HG02610 (cell line): Measurements from ENCODE around the gene ADPRH.
A peak's percentile ranks its signal among the peaks of the same experiment; 100 is the strongest.
"Not testable (repeated sequence)": the region's sequence is repeated elsewhere in the genome, so short reads cannot be mapped to it uniquely, and the experiment has no call there.

ENCODE experiments used
- ATAC-seq: cut with Tn5 transposase; IDR thresholded peaks from one replicate; pipeline ENCODE4 v1.9.1; 2021; ENCODE audit warnings: mild to moderate bottlenecking, moderate library complexity; ENCODE audit not compliant: unreplicated experiment

ADPRH gene

DNA sequence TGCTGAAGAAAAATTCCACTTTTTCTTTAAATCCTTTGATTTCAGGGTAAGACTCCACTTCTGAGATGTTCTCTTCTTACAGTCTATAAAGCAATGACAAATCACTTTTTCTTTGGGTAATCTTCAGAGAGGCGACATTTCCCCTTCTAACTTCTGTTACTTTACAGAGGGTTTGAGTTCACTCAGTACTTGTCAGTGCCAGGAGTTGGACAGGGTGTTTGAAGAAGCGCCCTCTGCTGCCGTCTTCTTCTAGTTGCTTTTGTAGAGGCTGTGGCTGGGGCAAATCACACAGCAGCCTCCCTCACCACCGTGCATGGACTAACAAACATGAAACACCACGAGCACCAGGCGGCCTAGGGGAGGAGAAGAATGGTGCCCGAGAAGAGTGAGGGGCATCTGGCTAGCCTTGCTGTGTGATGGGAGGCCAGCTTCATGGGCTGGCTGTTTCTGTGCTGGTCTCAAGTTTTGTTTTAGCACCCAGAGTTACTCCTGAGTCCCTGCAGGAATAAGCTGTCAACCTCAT is 19.8 kb upstream of the ADPRH start, which contains the start of gene CD80:
CD80 (minus strand) TSS at position 174 of the 523 bp plus-strand sequence. CDS start 1,886 bp downstream, outside the sequence.
- peak; percentile 47 for ATAC-seq

DNA sequence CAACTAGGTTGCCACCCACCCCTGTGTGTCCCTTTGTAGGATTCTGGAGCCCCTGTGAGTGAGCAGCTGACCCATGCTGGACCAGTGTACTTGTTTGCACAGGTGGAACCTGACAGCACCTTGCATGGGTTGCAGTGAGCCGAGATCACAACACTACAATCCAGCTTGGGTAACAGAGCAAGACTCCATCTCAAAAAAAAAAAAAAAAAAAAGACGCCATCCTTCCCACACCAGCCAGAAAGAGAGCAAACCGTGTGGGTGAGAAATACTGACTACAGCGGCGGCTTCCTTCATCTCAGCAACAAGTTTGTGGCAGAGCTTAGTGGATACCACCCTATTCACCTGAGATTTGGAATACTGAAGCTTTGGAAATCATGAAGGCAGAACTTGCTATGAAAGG is 19.1 kb upstream of the ADPRH start:
- ATAC-seq, result no peak

GRCh38 chr3:119562307-119562961 is 16.9 kb upstream of the ADPRH start:
- peak; percentile 87 for ATAC-seq

DNA sequence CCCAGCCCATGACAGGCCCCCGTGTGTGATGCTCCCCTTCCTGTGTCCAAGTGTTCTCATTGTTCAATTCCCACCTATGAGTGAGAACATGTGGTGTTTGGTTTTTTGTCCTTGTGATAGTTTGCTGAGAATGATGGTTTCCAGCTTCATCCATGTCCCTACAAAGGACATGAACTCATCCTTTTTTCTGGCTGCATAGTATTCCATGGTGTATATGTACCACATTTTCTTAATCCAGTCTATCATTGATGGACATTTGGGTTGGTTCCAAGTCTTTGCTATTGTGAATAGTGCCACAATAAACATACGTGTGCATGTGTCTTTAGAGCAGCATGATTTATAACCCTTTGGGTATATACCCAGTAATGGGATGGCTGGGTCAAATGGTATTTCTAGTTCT is 16.0 kb upstream of the ADPRH start:
- not testable (repeated sequence) for ATAC-seq

DNA sequence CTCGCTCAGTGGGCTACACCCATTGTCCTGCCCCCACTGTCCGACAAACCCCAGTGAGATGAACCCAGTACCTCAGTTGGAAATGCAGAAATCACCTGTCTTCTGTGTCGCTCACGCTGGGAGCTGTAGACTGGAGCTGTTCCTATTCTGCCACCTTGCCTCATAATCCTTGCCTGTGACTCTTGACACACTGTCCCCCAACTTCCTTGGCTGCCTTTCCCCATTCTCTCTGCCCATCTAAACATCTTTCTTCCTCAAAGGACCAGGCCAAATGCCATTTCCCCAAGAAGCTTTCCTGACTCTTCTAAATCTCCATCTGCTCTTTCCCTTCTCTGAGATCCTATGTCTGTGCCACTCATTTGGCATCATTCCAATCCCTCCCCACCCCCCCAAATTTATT is 10.1 kb upstream of the ADPRH start:
- ATAC-seq, result no peak

GRCh38 chr3:119570229-119570628 is 9.1 kb upstream of the ADPRH start:
- ATAC-seq, result peak; percentile 81

GRCh38 chr3:119571230-119571629 is 8.1 kb upstream of the ADPRH start:
- no peak for ATAC-seq

GRCh38 chr3:119571688-119572087 is 7.6 kb upstream of the ADPRH start:
- ATAC-seq, result no peak

- no peak for ATAC-seq
Observed at GRCh38 chr3:119575507-119575906, 3.8 kb upstream of the ADPRH start.

- peak; percentile 61 for ATAC-seq
Observed at GRCh38 chr3:119580067-119580760, 922 bp downstream of the ADPRH start.

- peak; percentile 43 for ATAC-seq
Observed at GRCh38 chr3:119582178-119582577, 2.9 kb downstream of the ADPRH start.

DNA sequence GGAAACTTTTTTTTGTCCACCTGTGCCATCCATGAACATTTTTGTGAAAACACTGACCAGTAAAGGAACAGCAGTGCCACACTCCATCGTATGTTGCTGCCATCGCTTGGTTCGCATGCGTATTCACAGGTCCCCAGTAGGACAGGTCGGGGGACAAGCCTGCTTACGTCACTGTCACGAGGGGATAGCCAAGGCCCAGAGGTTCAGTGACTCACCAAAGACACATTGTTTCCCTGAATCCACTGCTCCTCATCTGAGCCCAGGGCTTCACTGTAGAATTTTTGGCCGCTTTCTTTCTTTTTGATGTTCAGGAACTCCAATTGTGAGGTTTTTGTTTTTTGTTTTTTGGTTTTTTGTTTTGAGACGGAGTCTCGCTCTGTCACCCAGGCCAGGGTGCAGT is 5.9 kb downstream of the ADPRH start:
- no peak for ATAC-seq

GRCh38 chr3:119585856-119586570 is 6.7 kb downstream of the ADPRH start:
- no peak for ATAC-seq

- no peak for ATAC-seq
Observed at GRCh38 chr3:119586733-119587172, 7.5 kb downstream of the ADPRH start.

DNA sequence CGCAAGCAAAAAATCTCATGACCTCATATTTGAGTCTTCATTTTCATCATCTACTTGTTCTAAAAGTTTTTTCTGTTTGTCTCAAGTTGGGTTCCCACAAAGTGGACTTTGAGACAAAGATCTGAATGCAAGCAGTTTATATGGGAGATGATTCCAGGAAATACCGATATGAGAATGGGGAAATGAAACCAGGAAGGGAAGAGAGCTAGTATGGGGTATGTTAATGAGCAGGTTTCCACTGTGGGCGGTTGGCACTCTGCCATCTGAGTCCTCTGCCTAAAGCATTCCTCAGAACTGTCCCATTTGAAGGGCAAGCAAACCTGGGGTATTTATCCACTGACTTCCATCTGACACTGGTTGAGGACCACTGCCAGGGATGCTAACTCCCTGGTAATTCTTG is 8.8 kb downstream of the ADPRH start:
- peak; percentile 44 for ATAC-seq

DNA sequence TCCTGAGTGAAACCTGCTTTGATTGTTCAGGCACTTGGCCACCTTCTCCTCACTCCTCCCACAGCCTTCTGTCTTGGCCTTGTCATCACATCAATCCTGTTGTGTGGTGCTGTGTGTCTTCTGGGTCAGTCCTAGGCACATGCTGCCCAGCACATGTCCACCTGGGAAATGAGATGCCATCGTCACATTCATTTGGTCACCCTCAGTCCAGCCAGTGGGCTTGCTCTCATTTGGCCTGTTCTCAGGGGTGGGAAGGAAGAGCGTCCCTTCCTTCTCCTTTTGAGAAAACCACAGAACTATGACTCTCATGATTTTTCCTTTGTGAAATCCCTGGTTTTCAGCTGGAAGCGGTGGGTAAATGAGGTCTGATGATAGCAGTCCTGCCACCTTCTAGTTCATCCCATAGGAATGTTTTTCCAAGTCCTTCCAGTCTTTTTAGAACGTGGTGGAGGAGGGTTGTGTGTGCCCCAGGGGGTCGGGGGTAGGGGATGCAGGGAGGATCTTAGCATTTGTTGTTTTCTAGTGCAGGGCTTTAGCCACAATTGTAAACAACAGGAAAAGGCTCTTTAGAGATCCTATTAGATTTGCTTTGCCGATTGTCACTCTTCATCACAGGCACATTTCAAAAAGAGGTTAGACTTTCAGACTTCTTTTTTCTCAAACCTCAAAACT is 9.9 kb downstream of the ADPRH start:
- no peak for ATAC-seq

GRCh38 chr3:119590706-119591105 is 11.4 kb downstream of the ADPRH start:
- ATAC-seq, result no peak

DNA sequence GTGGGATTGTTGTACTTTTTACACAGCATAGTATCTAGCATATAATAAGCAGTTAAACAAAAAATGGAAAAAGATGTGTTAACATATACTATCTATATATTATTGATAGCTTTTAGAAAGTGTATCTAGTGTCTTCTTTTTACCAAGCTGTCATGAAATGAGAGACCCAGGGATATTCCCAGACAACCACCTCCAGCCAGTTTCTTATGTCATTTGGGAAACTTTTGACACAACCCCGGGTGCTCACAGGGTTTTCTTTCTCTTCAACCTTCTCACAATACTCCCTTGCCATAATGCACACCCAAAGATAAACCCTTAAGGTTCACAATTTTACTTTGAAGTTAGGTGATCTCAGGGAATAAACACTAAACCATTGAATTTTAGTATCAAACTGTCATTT is 13.6 kb downstream of the ADPRH start:
- ATAC-seq, result peak; percentile 28

- ATAC-seq, result no peak
Observed at GRCh38 chr3:119594066-119594465, 14.8 kb downstream of the ADPRH start.

GRCh38 chr3:119594929-119595328 is 15.6 kb downstream of the ADPRH start:
- ATAC-seq, result not testable (repeated sequence)
